Esophagus squamous epithelium (tissue), 4 donors: ENCODE measurements around the gene PTPN1.

Experiments
- POLR2A ChIP-seq, 4 donors: fragments of 450-650 bp; IDR thresholded peaks; one replicate each; pipeline ENCODE4 v1.6.1; 2017; ENCODE audit warnings: antibody characterized with exemption in 4 of 4, mild to moderate bottlenecking in 4 of 4, moderate library complexity in 3 of 4
- TF ChIP-seq, protein P1 (sequence below), 6 experiments: fragments of 450-650 bp in 4 of 6; fragments of 200-600 bp in 2 of 6; sonication (generic) in 2 of 6; IDR thresholded peaks; one replicate each; pipeline ENCODE4 v1.5.1; 2016 to 2019; ENCODE audit warnings: antibody characterized with exemption in 6 of 6, mild to moderate bottlenecking in 4 of 6, moderate library complexity in 4 of 6

- no peak for TF ChIP-seq POLR2A (IDR thresholded peaks at IDR 0.05)
- TF ChIP-seq, protein P1, sequence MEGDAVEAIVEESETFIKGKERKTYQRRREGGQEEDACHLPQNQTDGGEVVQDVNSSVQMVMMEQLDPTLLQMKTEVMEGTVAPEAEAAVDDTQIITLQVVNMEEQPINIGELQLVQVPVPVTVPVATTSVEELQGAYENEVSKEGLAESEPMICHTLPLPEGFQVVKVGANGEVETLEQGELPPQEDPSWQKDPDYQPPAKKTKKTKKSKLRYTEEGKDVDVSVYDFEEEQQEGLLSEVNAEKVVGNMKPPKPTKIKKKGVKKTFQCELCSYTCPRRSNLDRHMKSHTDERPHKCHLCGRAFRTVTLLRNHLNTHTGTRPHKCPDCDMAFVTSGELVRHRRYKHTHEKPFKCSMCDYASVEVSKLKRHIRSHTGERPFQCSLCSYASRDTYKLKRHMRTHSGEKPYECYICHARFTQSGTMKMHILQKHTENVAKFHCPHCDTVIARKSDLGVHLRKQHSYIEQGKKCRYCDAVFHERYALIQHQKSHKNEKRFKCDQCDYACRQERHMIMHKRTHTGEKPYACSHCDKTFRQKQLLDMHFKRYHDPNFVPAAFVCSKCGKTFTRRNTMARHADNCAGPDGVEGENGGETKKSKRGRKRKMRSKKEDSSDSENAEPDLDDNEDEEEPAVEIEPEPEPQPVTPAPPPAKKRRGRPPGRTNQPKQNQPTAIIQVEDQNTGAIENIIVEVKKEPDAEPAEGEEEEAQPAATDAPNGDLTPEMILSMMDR (IDR thresholded peaks at IDR 0.05) = no peak
Observed at GRCh38 chr20:50526403-50526989, 16.3 kb downstream of the PTPN1 start.
